Activated gamma-delta T cell treated with Interleukin-2 at 50 U/mL for 16 hours (primary cell): ENCODE results near the gene ZNF212.
A peak's percentile ranks its signal among the peaks of the same experiment; 100 is the strongest.

Source experiments
- DNase-seq: peaks from one replicate; pipeline ENCODE4 v3.0.0-alpha.2; 2020

The ZNF212 gene

DNA sequence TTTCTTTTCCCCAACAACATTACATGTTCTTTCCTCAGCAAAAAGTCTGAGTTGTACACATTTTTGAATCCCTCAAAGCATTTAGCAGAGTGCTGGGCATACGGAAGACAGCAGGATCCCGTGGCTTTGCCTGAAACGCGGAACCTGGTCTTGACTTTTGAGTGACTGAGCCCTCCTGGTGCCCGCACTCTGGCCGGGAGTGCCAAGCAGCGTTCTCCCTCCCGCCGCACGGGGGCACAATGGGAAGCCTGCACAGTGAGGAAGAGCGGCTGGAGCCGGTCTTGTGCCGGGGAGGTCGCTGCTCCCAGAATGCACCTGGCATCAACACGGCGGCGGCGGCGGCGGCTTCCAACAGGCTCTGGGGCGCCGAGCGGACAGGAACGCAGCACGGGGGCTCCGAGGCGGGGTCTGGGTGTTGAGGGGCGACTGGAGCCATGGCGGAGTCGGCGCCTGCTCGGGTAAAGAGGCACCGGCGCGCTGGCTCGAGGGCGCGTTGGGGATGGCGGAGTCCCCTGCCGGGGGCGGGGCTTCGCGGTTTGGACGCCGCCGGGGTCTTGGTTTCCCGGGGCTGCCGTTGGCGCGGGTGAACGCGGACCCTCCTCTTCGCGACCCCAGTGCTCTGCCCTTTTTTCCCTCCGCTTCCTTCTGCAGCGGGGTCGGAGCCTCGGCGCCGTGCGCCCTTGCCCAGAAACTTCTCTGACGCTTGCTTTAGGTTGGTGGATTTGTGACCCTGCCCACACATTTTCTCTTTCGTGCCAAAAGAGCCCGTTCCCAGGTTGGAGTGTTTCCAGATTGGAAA, at the start of gene ZNF212:
TSS of gene ZNF212 (plus strand) at position 307 of the 799 bp plus-strand sequence. CDS start at position 435, 128 bp downstream.
- peak; percentile 89 for DNase-seq

DNA sequence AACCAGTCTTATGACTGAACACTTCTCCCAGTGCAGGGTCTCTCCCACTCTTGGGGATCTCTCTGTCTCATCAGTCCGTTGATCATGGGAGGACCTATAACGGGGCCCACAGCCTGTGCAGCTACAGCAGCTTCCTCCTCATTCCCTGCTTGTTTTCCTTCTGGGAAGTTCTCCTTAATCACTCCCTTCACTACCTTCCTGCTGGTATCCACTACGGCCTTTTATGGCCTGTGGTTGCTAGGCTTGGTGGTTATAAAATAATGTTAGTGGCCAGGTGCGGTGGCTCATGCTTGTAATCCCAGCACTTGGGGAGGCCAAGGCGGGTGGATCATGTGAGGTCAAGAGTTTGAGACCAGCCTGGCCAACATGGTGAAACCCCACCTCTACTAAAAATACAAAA, 47.6 kb upstream of the ZNF212 start:
- DNase-seq: no peak

DNA sequence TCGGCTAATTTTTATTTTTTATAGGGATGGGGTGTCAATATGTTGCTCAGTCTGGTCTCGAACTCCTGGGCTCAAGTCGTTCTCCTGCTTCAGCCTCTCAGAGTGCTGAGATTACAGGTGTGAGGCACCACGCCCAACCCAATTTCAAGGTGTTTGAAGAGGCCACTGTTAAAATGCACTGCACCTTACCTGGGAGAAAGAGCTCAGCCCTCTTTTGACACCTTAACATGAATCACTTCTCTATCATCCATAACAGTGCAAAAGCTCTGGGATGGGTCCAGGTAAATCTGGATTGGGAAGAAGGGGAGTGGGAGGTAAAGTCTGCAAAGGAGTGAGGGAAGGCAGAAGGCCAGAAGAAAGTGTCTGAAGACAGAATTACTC, 44.7 kb upstream of the ZNF212 start:
- DNase-seq: no peak

DNA sequence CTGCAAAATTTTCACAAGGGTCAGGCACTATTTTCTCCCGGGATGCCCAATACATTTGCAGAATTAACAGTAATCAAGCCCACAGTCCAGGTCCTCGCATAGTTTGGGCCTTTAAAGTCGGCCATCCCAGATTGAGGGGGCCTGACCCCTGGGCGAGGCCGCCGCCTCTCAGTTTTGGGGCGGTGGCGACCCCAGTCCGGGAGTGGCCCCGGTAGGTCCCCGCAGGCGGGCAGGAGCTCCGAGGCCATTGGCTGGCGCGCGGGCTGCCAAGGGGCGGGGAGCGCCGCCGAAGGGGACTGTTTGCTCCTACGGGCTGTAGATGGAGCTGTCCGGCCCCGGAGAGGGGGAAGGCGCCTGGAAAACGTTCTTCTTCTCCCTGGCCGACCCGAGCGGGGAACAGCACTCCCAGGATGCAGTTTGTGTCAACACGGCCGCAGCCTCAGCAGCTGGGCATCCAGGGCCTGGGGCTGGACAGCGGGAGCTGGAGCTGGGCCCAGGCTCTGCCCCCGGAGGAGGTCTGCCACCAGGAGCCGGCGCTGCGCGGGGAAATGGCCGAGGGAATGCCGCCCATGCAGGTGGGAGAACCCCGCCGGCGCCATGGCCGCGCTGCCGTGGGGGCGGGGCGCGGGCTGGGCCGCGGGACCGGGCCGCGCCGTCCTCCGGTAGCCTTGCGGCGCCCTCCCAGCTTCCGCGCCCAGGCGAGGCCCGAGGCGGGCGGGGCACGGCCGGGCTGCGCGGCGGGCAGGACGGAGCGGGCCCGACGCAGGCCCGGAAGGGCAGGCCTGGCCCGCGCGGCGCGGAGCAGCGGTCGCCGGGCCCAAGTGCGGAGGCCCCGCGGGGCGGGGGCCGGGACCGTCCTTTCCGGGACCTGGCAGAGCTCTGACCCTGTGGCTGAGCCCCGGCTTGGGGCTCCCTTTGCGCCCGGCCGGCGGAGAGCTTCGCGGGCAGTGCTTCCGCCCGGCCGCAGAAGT, 44.0 kb upstream of the ZNF212 start, which contains the start of gene ZNF282:
TSS of gene ZNF282 (plus strand) at position 367 of the 971 bp plus-strand sequence. CDS start at position 411, 44 bp downstream.
- DNase-seq: peak; percentile 62

DNA sequence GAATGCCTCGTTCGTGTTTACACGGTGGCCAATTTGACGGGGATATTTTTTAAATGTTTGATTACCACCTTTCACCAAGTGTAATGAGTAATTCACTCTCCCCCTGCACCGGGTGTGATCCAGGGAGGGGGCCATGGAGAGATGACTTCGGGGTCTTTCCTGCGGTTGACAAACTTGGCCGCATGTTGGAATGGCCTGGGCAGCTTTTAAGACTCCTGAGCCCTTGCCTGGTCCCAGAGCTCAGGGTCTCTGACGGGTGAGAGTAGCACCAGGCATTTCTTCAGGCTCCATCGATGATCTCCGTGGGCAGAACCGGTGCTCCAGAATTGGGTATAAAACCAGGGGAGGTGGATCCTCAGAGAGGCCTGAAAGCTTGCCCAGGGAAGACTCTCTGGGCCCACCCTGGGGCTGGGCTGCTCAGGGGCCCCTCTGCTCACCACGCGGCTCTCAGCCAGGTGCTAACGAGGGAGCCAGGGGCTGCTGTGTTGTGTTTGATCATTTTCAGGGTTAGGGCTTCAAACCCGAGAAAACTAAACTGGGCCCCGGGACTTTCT, 43.2 kb upstream of the ZNF212 start:
- DNase-seq: no peak

DNA sequence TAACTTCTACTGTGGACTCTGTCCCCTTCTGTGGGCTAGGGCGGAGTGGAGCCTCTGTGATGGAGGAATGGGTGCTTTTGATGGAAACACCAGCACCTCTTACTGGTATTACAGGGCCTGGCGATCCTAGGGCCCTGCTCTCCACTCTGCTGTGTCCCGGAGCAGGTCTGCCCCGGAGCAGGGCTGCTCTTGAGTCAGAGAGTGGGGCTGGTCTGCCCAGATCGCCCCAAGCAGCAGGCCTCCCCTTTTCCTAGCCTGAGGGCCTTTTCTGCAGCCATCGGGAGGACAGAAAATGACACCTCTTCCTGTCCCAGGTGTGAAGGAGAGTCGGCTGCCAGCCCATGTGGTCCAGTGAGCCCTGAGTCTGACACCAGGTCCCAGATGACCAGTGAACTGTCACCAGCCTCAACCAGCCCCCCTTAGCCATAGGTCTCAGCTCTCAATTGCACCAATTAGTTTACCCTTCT, 42.7 kb upstream of the ZNF212 start:
- DNase-seq: no peak

DNA sequence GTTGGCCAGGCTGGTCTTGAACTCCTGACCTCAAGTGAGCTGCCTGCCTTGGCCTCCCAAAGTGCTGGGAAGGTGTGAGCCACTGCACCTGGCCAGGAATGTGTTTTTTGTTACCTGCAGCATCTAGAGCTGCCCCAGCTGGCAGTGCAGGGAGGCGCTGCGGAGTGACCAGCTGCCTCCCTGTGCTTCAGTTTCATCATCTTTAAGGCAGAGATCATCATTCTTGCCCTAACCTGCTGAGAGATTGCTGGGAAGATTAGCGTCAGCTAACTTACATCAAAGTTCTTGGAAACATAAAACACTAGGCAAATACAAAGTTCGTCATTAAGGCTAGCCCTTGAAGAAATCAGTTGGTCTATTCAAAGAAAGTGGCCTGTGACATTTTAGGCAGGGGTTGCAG, 41.8 kb upstream of the ZNF212 start:
- no peak for DNase-seq

DNA sequence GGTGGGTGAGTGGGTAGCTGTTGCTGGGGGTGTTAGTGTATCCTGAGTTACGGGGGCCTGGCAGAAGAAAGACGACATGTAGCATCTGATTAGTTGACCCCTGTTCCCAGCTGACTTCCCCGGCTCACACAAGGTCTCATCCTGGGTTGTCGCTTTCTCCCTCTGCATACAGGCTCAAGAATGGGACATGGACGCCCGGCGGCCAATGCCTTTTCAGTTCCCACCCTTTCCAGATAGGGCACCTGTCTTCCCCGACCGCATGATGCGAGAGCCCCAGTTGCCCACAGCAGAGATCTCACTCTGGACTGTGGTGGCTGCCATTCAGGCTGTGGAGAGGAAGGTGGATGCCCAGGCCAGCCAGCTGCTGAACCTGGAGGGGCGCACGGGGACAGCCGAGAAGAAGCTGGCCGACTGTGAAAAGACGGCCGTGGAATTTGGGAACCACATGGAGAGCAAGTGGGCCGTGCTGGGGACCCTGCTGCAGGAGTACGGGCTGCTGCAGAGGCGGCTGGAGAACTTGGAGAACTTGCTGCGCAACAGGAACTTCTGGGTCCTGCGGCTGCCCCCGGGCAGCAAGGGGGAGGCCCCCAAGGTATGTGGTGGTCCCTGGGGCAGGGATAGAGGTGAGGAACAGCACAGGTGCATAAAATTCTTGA, 41.2 kb upstream of the ZNF212 start:
- no peak for DNase-seq

DNA sequence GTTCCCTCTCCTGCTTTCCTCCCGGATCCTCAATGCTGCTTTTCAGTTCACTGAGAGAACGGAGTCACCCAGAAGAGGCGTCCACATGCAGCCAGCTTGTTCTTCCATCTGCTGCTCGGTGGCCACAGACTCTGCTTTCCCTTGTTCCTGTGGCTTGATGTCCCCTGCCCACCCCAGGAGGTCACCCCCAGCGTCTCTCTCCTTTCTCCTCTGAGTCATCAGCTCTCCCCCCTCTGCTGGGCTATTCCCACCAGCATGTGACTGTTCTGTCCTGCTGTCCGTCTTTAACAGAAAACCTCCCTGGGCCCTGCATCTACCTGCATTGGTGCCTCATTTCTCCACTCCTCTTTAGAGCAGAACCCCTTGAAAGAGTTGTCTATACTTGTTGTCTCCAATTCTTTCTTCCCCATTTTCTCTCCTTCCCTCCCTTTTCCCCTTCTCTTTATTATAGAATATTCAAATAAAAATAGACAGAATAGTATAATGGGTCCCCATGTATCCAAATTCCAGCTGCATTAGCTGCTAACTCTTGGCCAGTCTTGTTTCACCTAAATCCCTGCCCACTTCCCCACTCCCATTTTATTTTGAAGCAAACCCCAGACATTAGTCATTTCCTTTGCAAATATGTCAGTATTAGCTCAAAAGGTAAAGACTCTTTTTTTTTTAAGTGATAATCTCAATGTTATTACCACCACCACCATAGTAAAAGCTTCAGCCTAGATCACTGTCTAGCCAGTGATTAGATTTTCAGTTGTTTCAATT, 40.0 kb upstream of the ZNF212 start:
- DNase-seq: no peak

DNA sequence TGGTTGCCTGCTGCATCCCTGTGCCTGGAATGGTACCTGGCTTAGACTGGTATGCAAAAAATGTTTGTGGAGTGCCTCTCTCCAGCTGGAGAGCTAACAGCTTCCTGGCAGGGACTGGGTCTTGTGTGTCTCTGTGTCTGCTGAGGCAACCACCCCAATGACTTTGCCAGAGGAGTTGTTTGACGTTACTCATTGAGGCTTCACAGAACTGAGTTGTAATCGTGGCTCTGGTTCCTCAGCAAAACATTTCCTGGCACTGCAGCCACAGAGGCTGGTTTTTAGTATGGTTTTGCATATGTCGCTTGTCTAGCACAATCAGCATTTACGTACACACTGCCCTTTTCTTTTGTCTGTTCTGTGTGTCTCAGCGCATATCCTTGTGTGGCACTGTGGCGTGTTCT, 36.6 kb upstream of the ZNF212 start:
- no peak for DNase-seq

DNA sequence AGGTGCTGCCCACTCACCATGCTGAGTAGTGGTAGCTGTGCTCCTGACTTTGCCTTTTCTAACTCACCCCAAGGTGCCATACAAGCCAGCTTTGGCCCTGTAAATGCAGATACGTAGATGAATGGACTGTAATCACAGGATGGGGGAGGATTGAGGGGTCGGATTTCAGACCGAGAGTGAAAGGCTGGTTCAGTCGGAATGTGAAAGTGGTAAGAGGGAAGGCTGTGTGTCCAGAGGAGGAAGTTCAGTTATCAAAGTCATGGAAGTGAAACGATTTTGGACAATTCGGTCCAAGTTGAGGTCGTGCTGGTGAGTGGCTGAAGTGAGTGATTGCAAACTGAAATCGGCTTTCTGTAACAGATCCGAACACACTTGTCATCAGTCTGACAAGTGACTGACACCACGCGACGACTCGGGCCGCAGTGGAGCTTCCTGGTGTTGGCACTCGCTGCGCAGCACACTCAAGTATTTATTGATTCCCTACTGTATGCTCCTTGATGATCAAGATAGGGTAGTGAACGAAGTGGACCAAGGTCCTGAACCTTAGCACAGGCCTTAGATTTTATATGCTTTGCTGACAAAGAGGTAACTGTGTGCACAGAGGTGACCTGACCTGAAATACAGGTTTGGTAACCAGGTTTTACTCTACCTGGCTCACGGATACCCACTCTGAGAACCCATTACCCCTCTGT, 33.6 kb upstream of the ZNF212 start:
- DNase-seq: no peak

DNA sequence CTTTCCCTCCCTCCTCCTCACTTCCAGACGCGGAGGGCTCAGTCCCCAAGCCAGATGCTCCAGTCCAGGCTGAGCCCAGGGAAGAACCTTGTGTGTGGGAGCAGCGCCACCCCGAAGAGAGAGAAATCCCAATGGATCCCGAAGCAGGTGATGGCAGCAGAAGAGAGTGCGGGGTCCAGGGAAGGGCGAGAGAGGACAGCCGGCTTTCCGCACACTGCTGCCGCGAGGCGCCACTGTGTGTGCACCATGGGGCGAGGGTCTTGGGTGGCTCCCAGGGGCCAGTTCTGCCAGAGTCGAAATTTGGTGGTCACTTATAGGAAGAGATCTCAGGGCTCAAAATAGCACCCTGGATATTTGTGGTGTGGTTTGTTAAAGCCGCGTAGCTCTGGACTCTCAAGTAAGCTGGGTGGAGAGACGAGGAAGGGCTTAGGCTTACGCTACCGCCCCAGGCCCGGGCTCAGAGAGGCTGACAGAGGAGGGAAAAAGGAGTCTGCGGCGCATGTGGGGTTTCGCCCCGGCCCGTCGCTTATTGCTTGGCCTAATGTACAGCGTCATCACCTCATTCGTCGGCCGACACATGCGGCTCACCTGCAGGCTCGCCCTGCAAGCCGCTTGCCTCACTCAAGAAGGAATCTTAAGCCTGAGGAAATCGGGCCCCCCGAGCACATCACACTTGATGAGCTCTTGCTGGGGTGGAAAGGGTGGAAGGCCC, 32.0 kb upstream of the ZNF212 start:
- no peak for DNase-seq

DNA sequence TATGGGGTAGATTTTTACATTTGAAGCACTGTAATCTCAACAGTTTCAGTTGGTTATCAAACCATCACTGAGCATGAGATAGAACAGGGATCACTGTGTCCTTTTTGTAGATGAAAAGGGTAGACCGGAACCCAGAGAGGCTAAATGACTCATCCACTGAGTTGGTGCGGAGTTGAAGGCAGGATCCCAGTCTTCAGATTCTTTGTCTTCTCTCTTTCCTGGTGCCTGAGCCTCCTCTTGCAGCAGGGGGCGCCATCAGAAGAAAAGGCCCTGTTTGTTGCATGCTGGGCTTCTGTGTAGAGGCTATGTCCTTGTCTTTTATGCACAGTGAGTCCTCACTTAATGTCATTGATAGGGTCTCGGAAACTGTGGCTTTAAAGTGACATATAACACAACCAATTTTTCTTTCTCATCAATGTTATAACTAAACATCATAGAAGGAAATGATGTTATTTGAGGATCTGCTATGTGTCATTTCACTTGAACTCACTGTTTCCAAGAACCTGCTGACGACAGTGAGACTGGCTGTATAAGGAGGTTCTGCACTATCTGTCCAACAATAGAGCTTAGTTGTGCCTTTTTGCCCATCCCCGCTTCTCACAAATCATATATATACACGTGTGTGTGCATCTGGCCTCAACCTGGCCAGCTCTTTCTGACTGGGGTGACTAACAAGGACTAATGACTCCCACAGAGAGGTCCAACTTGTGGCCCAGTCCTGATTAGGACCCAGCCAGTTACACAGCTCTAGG, 29.8 kb upstream of the ZNF212 start:
- peak; percentile 48 for DNase-seq

DNA sequence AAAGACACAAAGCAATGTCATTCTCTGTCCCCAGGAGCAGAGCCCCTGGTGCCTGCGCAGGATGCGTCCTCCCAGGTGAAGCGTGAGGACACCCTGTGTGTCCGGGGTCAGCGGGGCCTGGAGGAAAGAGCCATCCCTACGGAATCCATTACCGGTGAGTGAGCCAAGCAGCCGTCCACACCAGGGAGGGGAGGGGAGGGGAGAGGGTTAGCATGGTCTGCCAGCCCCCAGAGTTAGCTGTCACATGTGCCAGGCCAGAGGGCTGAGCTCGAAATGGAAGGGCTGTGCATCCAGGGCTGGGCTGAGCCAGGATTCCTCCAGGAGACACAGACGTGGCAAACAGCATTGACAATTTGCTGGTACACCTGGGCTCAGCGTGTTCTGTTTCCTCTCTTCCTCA, 28.9 kb upstream of the ZNF212 start:
- DNase-seq: no peak

DNA sequence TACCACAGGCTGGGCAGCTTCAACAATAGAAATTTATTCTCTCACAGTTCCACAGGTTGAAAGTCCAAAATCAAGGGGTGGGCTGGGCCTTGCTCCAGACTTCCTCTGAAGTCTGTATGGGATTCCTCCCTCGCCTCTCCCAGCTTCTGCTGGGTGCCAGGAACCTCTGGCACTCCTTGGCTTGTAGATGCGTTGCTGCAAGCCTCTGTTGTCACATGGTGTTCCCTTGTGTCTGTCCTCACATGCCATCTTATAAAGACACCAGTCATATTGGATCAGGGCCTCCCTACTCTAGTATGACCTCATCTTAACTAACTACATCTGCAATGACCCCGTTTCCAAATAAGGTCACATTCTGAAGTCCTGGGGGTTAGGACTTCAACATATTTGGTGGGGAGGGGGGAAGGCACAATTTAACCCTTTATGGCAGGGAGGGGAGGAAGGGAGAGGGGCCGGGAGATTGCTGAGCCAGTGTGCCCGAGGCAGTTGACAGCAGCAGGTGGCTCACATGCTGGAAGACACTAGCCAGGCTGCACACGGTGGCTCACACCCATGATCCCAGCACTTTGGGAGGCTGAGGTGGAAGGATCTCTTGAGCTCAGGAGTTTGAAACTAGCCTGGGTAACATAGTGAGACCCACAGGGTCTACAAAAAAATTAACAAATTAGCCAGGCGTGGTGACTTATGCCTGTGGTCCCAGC, 25.3 kb upstream of the ZNF212 start:
- DNase-seq: no peak

DNA sequence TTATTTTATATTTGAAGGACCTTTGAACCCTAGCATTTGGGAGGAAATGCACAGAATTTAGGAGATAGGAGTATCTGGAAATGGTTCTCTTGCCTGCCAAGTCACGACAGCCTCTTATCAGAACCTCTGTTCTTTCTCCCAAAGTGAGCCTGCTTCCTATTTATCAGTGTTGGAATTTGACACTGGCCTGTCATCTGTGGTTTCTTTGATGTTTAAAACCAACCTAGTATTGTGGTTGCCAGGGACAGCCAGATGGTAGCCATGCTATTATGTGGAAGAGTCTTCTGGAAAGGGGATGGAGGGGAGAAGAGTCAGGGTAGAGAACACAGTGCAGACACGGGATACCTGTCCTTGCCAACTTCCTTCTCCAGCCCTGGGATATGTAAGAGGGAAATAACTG, 23.0 kb upstream of the ZNF212 start:
- no peak for DNase-seq

DNA sequence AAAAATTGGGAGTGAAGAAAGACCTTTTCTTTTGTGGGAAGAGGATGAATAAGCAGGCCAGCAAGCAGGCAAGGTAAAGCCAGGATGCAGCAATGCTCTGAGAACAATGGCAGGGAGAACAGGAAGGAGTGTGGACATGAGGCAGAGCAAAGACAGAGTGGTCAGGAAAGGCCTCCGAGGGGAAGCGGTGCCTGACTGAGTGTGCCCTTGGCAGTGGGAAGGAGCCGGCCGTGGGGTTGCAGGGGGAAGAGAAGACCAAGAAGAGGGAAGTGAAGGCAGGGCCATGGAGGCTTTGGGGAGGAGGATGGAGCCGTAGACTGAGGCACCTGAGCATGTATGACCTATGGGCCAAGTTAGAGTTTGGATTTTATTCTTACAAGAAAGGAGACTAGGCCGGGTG, 21.9 kb upstream of the ZNF212 start:
- DNase-seq: no peak

DNA sequence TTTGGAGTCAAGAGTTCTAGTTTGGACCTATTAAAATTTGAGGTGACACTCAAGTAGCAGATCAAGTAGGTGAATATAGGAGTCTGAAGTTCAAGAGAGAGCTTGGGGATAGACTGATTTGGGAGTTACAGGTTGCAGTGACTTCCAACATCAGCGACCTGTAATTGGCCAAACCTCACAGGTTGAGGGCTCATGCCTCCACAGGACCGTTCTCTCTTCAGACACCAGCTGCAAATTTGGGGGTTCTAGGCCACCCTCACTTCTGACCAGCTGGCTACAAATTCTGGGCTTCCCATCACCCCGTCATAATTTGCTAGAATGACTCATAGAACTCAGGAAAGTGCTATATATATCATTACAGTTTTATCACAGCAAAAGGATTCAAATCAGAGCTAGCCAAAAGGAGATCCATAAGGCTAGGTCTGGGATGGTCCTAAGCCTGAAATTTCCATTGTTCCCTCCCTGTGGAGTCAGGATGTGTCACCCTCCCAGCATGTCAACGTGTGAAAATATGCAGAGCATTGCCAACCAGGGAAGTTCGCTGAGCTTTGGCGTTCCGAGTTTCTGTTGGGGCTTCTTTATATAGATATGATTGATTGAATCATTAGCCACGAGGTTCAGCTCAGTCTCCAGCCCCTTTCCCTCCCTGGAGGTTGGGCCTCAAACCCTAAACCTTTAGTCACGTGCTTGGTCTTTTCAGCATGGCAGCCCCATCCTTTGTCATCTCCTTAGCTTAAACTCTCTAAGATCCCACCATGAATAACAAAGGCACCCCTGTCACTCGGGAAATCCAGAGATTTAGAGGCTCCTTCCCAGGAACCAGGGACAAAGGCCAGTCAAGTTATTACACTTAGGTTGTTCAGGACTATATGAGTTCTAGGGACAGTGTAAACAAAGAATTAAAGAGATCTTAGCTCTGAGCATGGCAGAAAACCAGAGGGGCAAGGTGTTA, 20.7 kb upstream of the ZNF212 start:
- no peak for DNase-seq
